HTR-8/SVneo (cell line): Measurements from ENCODE around the gene FOXI3.

Experiments
- DNase-seq: peaks from one replicate; pipeline ENCODE4 v3.0.0; 2011; ENCODE audit warnings: low spot score, mixed read lengths; ENCODE audit not compliant: insufficient read length
- FAIRE-seq: peaks from 2 replicates; lab custom pipeline; 2011; peaks lifted over from hg19 to GRCh38; lab: Jason Lieb, UNC

FOXI3 gene

DNA sequence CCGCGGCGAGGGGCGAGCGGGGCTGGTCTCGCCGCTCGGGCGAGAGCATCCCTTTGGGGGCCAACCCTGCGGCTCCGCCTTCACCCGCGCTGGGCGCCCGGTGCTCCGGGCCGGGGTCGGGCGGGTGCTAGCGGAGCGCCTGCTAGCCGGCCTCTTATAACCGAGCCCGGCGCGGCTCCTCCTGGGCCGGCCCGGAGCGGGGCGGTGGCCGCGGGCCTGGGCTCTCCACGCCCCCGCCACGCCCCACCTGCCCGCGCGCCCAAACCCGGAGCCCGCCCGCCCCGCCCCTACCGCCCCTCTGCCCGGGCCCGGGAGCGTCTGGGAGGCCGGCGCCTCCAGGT is at the start of gene FOXI3:
Gene FOXI3 (minus strand): TSS at position 129 of the 341 bp plus-strand sequence. CDS start 158 bp downstream, outside the sequence.
- DNase-seq (no peak), FAIRE-seq (no peak)

DNA sequence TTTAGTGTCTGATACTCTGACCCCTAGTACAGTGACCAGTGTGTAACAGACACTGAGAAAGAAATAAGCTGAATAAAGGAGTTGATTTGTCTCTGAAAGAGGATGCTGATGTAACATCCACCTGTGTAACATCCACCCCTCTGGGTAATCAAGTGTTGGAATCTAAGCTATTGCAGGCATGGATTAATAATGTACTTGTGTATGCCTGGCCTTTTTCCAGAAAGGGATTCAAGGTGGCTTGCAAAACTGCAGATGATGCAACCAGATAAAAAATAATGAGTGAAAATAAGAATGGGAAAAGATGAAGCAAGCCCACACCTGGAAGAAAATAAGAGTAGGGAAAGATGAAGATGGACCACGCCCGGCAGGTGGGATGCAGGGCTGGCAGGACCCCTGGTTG is 48.2 kb upstream of the FOXI3 start:
- FAIRE-seq (no peak), DNase-seq (no peak)

- DNase-seq (no peak), FAIRE-seq (no peak)
Observed at GRCh38 chr2:88499204-88499603, 46.7 kb upstream of the FOXI3 start.

DNA sequence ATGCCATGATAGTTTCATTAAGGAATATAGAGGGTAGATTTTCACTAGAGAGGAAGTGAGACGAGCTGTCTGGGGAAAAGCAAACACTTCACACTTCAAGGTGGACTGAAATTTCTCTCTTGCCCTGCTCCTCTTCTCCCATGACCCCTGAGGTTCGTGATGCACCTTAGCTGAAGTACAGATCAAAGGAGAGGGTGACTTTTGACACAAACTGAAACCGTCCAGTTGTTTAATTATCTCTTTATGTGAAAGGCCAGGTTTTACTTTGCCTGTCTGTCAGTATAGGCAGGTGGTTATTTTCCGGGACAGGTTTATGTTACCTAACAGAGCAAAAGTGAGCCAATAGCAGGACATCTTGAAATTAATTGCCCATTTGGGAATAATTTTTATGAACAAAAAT is 41.0 kb upstream of the FOXI3 start:
- DNase-seq (no peak), FAIRE-seq (no peak)

DNA sequence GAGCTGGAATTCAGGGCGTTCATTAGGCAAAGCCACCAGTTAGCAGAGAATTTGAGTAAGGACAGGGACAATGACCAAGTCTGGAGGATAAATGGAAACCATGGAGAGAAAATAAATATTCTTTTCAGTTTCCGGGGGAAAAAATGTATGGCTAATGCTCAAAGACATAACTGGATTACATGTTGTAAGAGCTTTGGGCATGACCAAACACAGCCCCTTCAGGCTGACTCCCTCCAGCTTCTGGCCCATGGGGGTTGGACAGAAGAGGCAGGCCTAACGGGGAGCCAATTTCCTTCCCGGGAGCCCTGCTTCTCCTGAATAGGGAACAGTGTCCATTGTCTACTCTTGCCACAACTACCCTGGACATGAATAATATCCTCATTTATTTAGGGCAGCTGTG is 39.5 kb upstream of the FOXI3 start:
- DNase-seq = no peak
- FAIRE-seq = no peak

DNA sequence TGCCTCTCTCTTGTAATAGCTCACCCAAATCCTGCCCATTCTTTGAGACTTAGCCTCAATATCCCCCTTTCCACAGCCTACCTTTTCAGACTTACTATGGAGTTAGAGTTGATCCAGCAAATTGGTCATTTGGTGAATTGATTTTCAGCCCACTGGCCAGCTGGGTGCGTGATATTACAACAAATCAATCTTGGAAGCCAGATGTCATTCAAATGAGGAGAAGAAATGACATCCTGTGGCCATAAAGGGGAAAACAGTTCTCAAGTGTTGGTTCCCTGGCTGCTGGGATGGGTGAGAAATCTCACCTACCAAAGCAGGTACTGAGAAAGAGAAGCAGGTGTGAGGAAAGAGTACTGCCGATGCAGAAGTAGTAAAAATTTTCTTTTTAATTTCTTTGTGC is 36.7 kb upstream of the FOXI3 start:
- no peak for DNase-seq
- no peak for FAIRE-seq

DNA sequence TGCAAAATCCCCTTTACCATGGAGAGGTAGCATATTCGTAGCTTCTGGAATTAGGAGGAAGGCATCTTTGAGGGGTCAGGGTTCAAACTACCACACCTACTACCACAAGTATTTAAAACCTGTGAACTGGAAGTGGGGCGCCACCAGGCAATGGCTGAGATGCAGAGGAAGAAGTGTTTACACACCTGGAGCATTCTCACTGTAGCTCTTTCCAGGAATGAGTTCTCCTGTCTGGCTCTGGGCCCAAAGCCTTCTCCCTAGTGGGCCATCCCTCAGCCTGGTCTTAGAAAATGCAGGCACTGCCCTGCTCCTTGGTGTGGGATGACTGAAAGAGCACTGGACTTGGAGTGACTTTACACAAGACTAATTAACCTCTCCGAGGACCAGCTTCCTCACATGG is 30.7 kb upstream of the FOXI3 start:
- DNase-seq (no peak), FAIRE-seq (no peak)

DNA sequence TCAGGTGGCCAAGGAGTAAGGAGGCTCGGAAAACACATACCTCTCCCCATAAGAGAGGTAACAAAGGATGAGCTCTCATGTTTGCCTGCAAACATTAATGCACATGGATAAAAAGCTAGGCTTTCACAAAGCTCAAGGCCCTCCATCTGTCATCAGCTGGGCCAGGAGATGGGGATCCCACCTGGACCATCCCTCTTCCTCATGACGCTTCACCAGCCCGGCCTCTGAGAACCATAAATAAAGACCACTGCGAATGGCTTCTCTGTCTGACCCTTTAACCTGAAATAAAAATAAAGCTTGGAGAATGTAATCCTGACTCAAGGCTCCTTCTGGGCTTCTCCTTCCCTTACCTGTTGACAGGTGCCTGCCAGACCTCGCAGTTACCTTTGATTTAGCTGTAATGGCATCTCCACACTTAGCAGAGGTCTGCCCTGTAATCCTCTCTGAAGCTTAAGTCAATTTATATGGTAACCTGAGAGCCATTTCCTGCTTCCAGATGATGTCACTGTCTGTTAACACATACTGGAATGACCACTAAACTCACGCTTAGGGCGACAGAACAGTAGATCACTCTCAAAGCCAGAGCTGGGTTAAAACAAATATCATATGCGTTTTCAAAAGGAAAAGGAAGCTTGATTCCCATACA is 29.3 kb upstream of the FOXI3 start:
- DNase-seq (peak; percentile 63), FAIRE-seq (no peak)

- FAIRE-seq (no peak), DNase-seq (no peak)
Observed at GRCh38 chr2:88472811-88473210, 20.3 kb upstream of the FOXI3 start.

GRCh38 chr2:88471083-88471942 is 18.8 kb upstream of the FOXI3 start:
- FAIRE-seq (no peak), DNase-seq (no peak)

DNA sequence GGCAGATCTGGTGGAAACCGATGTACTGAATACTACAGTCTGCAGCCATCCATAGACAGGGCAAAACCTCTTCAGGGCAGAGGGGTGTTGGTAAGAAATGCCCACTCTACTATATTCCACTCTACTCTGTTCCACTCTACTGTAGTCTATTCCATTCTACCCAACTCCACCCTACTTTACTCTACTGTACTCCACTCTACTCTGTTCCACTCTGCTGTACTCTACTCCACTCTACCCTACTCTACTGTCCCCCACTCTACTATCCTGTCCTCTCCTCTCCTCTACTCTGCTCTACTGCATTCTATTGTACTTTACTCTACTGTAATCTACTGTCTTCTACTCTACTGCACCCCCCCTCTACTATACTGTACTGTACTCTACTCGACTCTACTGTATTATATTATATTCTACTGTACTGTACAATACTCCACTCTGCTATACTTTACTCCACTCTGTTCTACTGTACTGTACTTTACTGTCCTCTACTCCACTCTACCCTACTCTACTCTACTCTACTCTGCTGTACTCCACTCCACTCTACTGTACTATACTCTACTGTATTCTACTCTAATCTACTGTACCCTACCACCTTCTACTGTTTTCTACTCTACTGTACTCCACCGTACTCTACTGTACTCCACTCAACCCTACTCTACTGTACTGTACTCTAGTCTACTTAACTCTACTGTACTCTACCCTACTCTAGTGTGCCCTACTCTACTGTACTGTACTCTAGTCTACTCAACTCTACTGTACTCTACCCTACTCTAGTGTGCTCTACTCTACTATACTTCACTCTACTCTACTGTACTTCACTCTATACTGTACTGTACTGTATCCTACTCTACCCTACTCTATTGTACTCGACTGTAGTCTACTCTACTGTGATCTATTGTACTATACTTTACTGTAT is 17.0 kb upstream of the FOXI3 start:
- DNase-seq (no peak), FAIRE-seq (peak; percentile 23)

DNA sequence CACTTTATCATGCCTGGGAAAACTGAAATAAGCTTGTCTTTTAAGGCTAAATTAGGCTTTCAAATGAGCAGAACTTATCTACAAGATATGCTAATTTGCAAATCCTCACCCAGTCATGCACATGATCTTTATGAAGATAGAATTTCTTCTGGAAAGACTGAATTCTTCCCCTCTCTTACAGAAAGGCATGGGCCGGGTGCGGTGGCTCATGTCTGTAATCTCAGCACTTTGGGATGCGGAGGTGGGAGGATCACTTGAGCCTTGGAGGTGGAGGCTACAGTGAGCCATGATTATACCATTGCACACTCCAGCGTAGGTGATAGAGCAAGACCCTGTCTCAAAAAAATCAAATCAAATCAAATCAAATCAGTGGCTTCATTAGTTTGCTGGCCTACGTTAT is 11.7 kb upstream of the FOXI3 start:
- FAIRE-seq (no peak), DNase-seq (no peak)

DNA sequence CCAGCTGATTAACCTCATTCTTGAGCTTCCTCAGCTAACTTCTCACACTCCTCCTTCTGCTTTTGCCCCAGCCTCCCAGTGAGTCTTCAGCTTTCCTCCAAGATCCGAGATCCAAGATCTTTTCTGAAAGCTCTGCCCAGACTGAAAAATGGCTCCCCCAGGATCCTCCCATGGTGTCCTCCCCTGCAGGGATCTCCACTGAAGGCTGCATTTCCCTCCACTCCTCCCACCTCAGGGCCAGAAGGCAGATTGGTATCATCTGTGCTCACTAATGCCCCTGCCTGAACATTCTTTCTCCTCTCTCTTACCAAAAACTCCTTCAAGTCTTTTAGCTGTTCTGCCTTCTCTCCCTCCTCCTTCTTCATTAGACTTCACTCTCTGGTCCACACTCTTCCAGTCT is 6.1 kb upstream of the FOXI3 start:
- DNase-seq (no peak), FAIRE-seq (no peak)

DNA sequence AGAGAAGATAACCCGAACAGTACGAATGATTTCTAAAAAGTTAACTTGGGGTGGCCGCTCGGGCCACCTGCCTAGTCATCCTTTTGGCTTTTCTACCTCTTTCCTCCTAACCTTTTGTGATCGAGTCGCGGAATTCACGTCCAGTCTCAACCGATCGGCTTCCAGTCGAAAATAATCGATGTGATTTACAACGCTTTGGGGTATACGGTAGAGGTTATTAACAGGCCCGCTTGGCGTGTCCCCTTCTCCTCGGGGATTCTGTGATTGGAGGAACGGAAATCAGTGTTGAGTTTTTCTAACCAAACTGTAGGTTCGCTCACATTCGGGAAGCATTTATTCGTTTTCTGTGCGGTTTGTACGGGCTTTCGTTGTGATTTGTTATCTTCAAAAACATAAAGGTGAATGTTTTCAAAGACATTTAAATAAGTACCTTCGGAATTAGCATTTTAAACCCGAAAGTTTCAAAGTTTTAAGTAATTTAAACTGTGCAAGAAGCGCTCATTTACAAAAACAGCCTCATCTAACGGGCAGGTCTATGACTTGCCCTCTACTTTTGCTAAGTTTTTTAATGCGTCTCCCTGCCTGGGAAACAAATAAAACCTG is 588 bp upstream of the FOXI3 start:
- no peak for FAIRE-seq

DNA sequence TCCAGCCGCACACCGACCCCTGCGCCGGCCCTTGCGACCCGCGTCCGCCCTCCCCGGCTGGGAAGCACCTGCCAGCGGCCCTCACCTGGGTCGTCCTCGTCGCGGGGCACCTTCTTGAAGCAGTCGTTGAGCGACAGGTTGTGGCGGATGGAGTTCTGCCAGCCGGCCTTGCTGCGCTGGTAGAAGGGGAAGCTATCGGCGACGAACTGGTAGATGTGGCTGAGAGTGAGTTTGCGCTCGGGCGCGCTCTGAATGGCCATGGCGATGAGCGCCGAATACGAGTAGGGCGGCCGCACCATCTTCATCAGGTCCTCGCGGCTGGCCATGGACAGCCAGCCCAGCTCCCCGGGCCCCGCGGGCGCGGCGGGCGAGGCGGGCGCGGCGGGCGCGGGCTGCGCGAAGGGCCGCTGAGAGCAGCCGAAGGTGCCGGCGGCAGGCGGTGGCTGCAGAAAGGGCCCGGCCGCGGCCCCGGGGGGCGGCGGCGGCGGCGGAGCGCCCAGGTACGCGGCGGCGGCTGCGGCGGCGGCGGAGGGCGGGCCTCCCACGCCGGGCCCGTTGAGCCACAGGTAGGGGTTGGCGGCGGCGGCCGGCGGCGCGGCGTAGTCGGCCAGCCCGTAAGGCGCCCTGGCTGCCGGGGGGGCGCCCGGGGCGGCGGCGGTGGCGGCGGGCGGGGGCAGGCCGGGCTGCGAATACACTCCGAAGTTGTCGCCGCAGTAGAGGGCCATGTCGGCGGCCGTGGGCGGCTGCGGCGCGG is 505 bp downstream of the FOXI3 start:
- FAIRE-seq = no peak
- DNase-seq = no peak

More for the DNA sequence above, 588 bp upstream of the FOXI3 start:
- DNase-seq = no peak

DNA sequence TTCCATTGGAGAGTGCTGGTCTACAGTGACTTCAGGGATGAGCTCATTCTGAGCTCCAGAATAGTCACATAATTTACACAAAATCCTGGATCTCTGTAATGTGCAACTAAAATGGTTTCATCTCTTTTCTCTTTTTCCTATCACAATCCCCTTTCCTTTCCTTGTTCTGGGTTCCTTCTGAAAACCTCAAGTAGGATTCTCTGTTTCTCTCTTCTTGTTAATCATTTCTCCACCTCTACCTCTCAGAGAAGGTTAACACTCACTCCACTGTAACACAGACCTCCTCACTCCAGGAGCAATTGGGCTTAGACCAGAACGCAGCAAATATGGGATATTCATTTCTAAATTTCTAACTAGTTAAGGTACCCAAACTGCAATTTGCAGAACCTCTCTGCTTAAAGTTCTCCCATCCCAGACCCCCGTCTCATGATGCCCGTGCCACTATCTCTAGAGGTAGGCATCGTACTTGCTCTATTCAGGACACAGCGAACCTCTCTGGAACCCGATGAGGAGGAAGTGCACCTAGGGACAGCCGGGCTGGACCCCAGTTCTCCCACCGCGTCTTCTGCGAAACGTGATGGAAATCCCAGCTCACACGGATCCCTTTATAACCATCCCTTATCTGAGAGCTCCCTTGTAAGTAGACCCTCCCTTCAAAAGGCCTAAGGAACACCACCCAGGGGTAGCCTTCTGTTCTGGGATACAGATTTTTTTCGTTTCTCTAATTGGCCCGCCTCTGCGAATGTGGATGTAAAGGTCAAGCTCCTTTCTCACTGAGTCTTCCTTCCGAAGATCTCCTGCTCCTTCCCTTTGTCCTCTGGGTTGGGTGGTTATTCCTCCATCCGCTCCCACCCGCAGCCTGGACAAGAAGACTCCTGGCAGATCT is 1.3 kb downstream of the FOXI3 start:
- no peak for DNase-seq
- FAIRE-seq = no peak

- DNase-seq (no peak), FAIRE-seq (no peak)
Observed at GRCh38 chr2:88450186-88450585, 2.3 kb downstream of the FOXI3 start.

DNA sequence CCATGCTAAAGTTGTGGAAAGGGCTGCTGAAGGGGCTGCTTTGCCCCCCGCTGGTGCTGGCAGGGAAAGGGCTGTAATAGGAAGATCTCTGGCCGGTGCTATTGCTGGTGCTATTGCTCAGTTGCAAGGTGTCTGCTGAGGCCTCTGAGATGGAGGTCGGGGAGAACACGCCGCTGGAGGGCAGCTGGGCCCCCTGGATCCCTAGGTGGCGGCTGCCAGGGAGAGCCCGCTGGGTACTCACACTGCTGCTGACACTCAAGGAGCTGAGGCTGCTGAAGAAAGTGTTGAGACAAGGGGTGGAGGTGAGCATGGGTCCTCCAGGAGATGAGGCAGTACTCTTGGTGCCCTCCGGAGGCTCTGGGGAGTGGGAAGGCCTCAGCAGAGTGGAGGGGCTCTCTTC is 4.2 kb downstream of the FOXI3 start:
- DNase-seq (no peak), FAIRE-seq (no peak)
